ENCODE data around the gene LRMDA. TPM values are rescaled to one million over a fixed set of nuclear protein-coding genes. Genes with fewer than 3 reads are reported as not detected.

The LRMDA gene
- total and polyA plus RNA-seq, 2 donors (not counting 3 experiments of a cell fraction or from before 2014, with no cell fraction given) = 9.7 to 18.0 TPM

- intact Hi-C loops (cut with micrococcal nuclease) (no loop called here), dilution Hi-C loops (cut with MboI; ENCODE audit: extremely low pct_ligation_motif_present, low sequenced_read_pairs) (no loop called here)
- Histone ChIP-seq H3K9me3 (replicated peaks; ENCODE audit: control insufficient read depth, insufficient read depth, low read length) (no peaks in the 10 kb centered on the region), H3K4me3 (replicated peaks in 1 of 3; ENCODE audit: insufficient read depth in 1 of 3, low read depth in 1 of 3, low read length in 3 of 3) (no peak overlapping the region), H2AFZ (ENCODE audit: low read depth, low read length) (no peak overlapping the region), H3K27ac (ENCODE audit: insufficient read depth, low read depth, low read length) (no peak overlapping the region), H3K4me2 (ENCODE audit: insufficient read depth, low read length) (no peak overlapping the region), H3K9me1 (replicated peaks; ENCODE audit: control insufficient read depth, extremely low read depth, insufficient read depth, low read length) (no peaks in the 10 kb centered on the region), H3K9ac (replicated peaks; ENCODE audit: extremely low read depth, insufficient read depth, low read length) (no peak overlapping the region), H3K4me1 (ENCODE audit: control insufficient read depth, extremely low read depth, insufficient read depth, low read length) (peaks cover 3% of the 10 kb centered on the region), H3K36me3 (ENCODE audit: control insufficient read depth in 2 of 2, extremely low read depth in 1 of 2, insufficient read depth in 2 of 2, low read length in 2 of 2) (no peaks in the 10 kb centered on the region), H4K20me1 (replicated peaks; ENCODE audit: control insufficient read depth, extremely low read depth, insufficient read depth, low read length) (no peaks in the 10 kb centered on the region), H3K79me2 (ENCODE audit: control insufficient read depth, insufficient read depth, low read length) (no peaks in the 10 kb centered on the region), H3K27me3 (ENCODE audit: control insufficient read depth in 2 of 2, insufficient read depth in 2 of 2, low read length in 2 of 2) (peaks cover 0 to 10% of the 10 kb centered on the region in 2 experiments)
- CTCF ChIA-PET = no interaction called here
- POLR2A ChIA-PET = no interaction called here
- FAIRE-seq = no peak
- TF ChIP-seq POLR2AphosphoS5 (IDR thresholded peaks at IDR 0.05; ENCODE audit: insufficient read depth, low read depth, low read length) (no peak), MYC (IDR thresholded peaks at IDR 0.05; ENCODE audit: low read depth, low read length) (no peak)
- no peak for DNase-seq (ENCODE audit: low read depth, low spot score)
- no TSS peak for BruUV-seq (replicated peaks)
Measured at GRCh38 chr10:75589895-75590654, 158.7 kb downstream of the LRMDA start.

GRCh38 chr10:75592151-75592787 lies 160.8 kb downstream of the LRMDA start:
- ChIA-PET CTCF (no interaction called here), POLR2A (no interaction called here)
- Histone ChIP-seq H3K27me3 (ENCODE audit: control insufficient read depth in 2 of 2, insufficient read depth in 2 of 2, low read length in 2 of 2) (peaks cover 0 to 10% of the 10 kb centered on the region in 2 experiments), H3K9me1 (replicated peaks; ENCODE audit: control insufficient read depth, extremely low read depth, insufficient read depth, low read length) (no peaks in the 10 kb centered on the region), H3K9me3 (replicated peaks; ENCODE audit: control insufficient read depth, insufficient read depth, low read length) (no peaks in the 10 kb centered on the region), H3K27ac (ENCODE audit: insufficient read depth, low read depth, low read length) (no peak overlapping the region), H2AFZ (ENCODE audit: low read depth, low read length) (peak overlapping the region; percentile 35), H3K36me3 (ENCODE audit: control insufficient read depth in 2 of 2, extremely low read depth in 1 of 2, insufficient read depth in 2 of 2, low read length in 2 of 2) (no peaks in the 10 kb centered on the region), H3K79me2 (ENCODE audit: control insufficient read depth, insufficient read depth, low read length) (no peaks in the 10 kb centered on the region), H3K4me1 (ENCODE audit: control insufficient read depth, extremely low read depth, insufficient read depth, low read length) (peaks cover 3% of the 10 kb centered on the region), H3K9ac (replicated peaks; ENCODE audit: extremely low read depth, insufficient read depth, low read length) (no peak overlapping the region), H3K4me3 (replicated peaks in 1 of 3; ENCODE audit: insufficient read depth in 1 of 3, low read depth in 1 of 3, low read length in 3 of 3) (peak overlapping the region in 2 of 3 experiments; percentile 25 to 31), H4K20me1 (replicated peaks; ENCODE audit: control insufficient read depth, extremely low read depth, insufficient read depth, low read length) (no peaks in the 10 kb centered on the region), H3K4me2 (ENCODE audit: insufficient read depth, low read length) (peak overlapping the region; percentile 37)
- intact Hi-C loops (cut with micrococcal nuclease) (loop anchor here (2.0 kb wide), 1 partner anchor 189 kb away; no protein-coding TSS in a partner anchor), dilution Hi-C loops (cut with MboI; ENCODE audit: extremely low pct_ligation_motif_present, low sequenced_read_pairs) (no loop called here)
- FAIRE-seq (peak; percentile 59), DNase-seq (ENCODE audit: low read depth, low spot score) (peak; percentile 10)
- BruUV-seq (replicated peaks) = no TSS peak
- TF ChIP-seq MYC (IDR thresholded peaks at IDR 0.05; ENCODE audit: low read depth, low read length) (no peak), JUN (IDR thresholded peaks at IDR 0.05; ENCODE audit: borderline replicate concordance, insufficient read depth, insufficient read length, low read depth) (no peak), EZH2 (IDR thresholded peaks at IDR 0.05; ENCODE audit: borderline replicate concordance, low read depth, low read length, severe bottlenecking) (no peak), FOS (IDR thresholded peaks at IDR 0.05; ENCODE audit: borderline replicate concordance, insufficient read depth, low read length) (no peak), GATA2 (IDR thresholded peaks at IDR 0.05; ENCODE audit: insufficient read depth, insufficient read length, low read depth, low read length) (no peak), CTCF (IDR thresholded peaks at IDR 0.05; ENCODE audit: extremely low read depth in 1 of 2, insufficient read depth in 1 of 2, low read depth in 1 of 2, low read length in 2 of 2) (no peak), MAX (IDR thresholded peaks at IDR 0.05; ENCODE audit: insufficient read depth, insufficient read length) (no peak), POLR2A (IDR thresholded peaks at IDR 0.05; ENCODE audit: low read depth, low read length) (no peak), POLR2AphosphoS5 (IDR thresholded peaks at IDR 0.05; ENCODE audit: insufficient read depth, low read depth, low read length) (no peak)
